ENCODE measurements around the gene NBPF11.
"Not testable (repeated sequence)": the region's sequence is repeated elsewhere in the genome, so short reads cannot be mapped to it uniquely, and the experiment has no call there.

The NBPF11 gene

GRCh38 chr1:148151911-148152656 lies at the start of gene NBPF11:
Gene NBPF11, minus strand, starts transcription at chr1:148152281. Its CDS starts 25,278 bp downstream, at chr1:148127003.
- H3K4me3 ChIP-seq (ENCODE audit: low read depth, low read length) = peak within 1 kb of the TSS; percentile 55
- DNase-seq (ENCODE audit: low read depth) = peak; percentile 89

- not testable (repeated sequence) for DNase-seq (ENCODE audit: low read depth); H3K4me3 ChIP-seq (ENCODE audit: low read depth, low read length)
Measured at GRCh38 chr1:148197396-148197795, 45.3 kb upstream of the NBPF11 start.

DNA sequence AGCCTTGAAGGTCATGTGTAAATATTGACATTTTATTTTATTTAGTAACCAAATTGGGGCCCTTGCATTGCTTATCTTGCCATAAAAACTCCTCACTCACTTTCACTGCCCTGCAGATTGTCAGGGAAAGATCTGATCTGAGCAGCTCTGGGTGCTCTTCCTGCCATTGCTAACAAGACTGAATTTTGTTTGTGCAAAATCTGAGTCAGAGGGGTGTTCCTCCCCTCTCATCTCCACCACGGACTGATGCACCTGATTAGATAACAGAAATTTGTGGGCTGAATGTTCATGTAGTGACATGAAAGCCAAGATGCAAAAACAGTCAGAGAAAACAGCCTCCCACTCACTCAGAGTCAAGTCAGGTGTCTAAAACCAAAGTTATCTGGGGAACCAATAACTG lies 44.9 kb upstream of the NBPF11 start:
- not testable (repeated sequence) for H3K4me3 ChIP-seq (ENCODE audit: low read depth, low read length); DNase-seq (ENCODE audit: low read depth)

- DNase-seq (ENCODE audit: low read depth); H3K4me3 ChIP-seq (ENCODE audit: low read depth, low read length): not testable (repeated sequence)
Measured at GRCh38 chr1:148195115-148195514, 43.0 kb upstream of the NBPF11 start.

GRCh38 chr1:148188768-148189167 lies 36.7 kb upstream of the NBPF11 start:
- not testable (repeated sequence) for DNase-seq (ENCODE audit: low read depth); H3K4me3 ChIP-seq (ENCODE audit: low read depth, low read length)

DNA sequence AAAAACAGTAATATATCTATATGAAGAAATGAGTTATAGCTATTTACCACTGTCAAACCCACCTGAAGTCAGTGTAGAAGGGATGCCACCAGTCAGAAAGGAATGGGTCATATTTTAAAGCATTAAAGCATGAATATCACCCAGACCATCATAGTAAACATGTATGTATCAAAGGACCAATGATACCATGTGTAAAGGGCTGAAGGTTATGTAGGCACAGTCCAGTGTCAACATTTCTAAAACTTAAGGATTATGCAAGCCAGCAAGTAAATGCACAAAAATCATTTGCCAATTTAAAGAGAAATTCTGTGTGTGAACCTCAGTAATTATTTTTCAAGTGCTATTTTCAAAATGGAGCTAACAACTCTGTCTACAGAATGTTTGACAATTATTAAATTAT lies 26.6 kb upstream of the NBPF11 start:
- not testable (repeated sequence) for DNase-seq (ENCODE audit: low read depth); H3K4me3 ChIP-seq (ENCODE audit: low read depth, low read length)

DNA sequence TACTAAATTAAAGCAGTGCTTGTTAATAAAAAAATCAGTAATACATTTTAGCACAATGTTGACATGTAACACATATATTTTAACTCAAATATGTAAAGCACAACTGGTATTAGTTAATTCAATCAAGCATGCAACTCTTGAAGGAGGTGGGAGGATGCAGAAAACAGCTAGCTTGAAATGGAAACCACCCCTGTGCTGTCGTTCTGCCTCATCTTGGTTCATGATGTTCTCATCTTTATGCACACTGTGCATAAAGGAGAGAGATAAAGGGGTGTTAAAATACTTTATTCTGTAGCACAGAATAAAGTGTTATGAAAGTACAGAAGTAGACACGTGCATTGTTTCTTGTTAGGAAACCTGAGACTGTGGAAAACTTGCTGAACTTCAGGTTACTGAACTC lies 23.3 kb upstream of the NBPF11 start:
- not testable (repeated sequence) for DNase-seq (ENCODE audit: low read depth); H3K4me3 ChIP-seq (ENCODE audit: low read depth, low read length)

DNA sequence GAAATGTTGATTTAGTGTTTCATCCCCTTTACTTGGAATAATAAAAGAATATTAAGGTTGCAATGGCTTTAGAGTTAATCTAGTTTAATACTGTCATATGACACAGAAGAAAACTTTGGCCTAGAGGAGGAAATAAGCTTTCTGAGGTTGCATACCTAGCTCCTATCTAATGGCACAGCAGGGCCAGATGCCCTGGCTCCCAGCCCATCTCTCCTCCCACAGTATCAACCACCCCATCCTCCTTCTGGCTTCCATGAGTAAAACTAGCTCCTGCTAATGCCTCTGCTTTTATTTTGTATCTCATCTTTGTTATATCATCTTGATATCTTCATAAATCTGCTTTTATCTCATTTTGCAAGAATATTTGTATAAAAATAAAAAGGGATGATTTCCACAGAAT lies 19.9 kb upstream of the NBPF11 start:
- not testable (repeated sequence) for DNase-seq (ENCODE audit: low read depth)

DNA sequence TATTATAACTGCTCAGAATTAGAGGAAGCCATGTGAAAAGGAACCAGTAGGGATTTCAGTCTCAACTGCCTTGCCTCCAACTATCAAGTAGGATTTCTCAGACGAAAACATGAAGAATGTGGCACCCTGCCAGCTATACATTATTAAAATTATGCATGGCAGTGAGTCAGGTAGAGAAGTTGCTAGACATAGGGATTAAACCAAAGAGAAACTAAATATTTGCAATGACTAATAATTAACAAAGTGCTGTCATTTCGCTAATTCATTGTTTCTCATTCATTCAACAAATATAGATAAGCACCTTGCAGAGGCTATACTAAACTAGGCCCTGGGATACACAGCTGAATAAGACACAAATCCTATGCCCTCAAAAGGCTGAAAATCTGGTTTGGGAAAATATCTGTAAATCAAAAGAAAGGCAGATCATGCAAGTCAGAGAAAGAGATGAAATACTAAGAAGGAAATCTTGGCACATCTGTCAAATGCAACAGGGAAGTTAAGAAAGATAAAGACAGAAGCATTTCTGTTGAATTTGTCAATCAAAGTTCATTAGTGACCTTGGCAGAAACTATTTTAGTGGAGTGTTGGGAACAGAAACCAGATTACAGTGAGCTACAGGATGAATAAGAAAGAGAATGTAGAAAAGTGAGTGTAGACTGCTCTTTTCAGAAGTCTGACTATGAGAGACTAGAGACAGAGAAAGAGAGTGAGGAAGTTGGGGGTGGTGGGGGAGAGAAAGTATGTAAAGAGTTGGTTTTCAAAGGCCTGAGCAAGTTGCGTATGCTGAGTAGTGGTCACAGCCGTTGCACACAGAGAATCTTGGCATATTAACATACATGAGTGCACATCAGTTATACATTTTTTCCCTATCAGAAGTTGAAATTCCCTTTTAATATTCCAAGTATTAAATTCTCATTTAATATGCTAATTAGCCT lies 14.7 kb upstream of the NBPF11 start:
- no peak for DNase-seq (ENCODE audit: low read depth)
- TF ChIP-seq POLR2A (IDR thresholded peaks at IDR 0.05; ENCODE audit: extremely low read depth, insufficient read length) (no peak), MAX (IDR thresholded peaks at IDR 0.05; ENCODE audit: low read depth, low read length) (no peak), MYC (IDR thresholded peaks at IDR 0.05; ENCODE audit: low read depth, low read length) (no peak)
- TF ChIP-seq, protein P1, sequence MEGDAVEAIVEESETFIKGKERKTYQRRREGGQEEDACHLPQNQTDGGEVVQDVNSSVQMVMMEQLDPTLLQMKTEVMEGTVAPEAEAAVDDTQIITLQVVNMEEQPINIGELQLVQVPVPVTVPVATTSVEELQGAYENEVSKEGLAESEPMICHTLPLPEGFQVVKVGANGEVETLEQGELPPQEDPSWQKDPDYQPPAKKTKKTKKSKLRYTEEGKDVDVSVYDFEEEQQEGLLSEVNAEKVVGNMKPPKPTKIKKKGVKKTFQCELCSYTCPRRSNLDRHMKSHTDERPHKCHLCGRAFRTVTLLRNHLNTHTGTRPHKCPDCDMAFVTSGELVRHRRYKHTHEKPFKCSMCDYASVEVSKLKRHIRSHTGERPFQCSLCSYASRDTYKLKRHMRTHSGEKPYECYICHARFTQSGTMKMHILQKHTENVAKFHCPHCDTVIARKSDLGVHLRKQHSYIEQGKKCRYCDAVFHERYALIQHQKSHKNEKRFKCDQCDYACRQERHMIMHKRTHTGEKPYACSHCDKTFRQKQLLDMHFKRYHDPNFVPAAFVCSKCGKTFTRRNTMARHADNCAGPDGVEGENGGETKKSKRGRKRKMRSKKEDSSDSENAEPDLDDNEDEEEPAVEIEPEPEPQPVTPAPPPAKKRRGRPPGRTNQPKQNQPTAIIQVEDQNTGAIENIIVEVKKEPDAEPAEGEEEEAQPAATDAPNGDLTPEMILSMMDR (IDR thresholded peaks at IDR 0.05; ENCODE audit: low read depth, low read length) = no peak
- no peak overlapping the region for H3K4me3 ChIP-seq (ENCODE audit: low read depth, low read length)

More for the DNA sequence above, 19.9 kb upstream of the NBPF11 start:
- H3K4me3 ChIP-seq (ENCODE audit: low read depth, low read length) = not testable (repeated sequence)

GRCh38 chr1:148162363-148162762 lies 10.3 kb upstream of the NBPF11 start:
- no peak for TF ChIP-seq MAX (IDR thresholded peaks at IDR 0.05; ENCODE audit: low read depth, low read length)
- TF ChIP-seq, protein P1 (IDR thresholded peaks at IDR 0.05; ENCODE audit: low read depth, low read length) = no peak
- TF ChIP-seq POLR2A (IDR thresholded peaks at IDR 0.05; ENCODE audit: extremely low read depth, insufficient read length) = no peak
- no peak for TF ChIP-seq MYC (IDR thresholded peaks at IDR 0.05; ENCODE audit: low read depth, low read length)
- no peak overlapping the region for H3K4me3 ChIP-seq (ENCODE audit: low read depth, low read length)
- DNase-seq (ENCODE audit: low read depth) = no peak

Measured in NB4 (cell line).